SK-N-SH treated with all-trans-retinoic acid at 6 μM for 48 hours (cell line): ENCODE measurements around the gene IYD.

Experiments
- ARNTL ChIP-seq: fragments of 450-650 bp; formaldehyde crosslinking; IDR thresholded peaks from 2 replicates; pipeline ENCODE4 v1.5.0; 2020; ENCODE audit warnings: low read depth, mild to moderate bottlenecking, moderate library complexity, borderline replicate concordance
- CREB5 ChIP-seq: fragments of 250-450 bp; sonication (Bioruptor Pico); IDR thresholded peaks from 2 replicates; pipeline ENCODE4 v1.5.1; 2020; ENCODE audit warnings: low read depth, mild to moderate bottlenecking, moderate library complexity
- ZC3H10 ChIP-seq: fragments of 250-450 bp; sonication (Bioruptor Pico); IDR thresholded peaks from 2 replicates; pipeline ENCODE4 v1.5.1; 2021; ENCODE audit warnings: mild to moderate bottlenecking, moderate library complexity

GRCh38 chr6:150394899-150395295, 26.1 kb downstream of the IYD start:
- TF ChIP-seq ARNTL (CRISPR knock-in tag) (no peak), CREB5 (CRISPR knock-in tag) (no peak), ZC3H10 (CRISPR knock-in tag) (no peak)
